Upper lobe of right lung (tissue), 1 donor: ENCODE measurements around the gene BMP10. TPM values are rescaled to one million over a fixed set of nuclear protein-coding genes. Genes with fewer than 3 reads are reported as not detected.

Experiments
- ATAC-seq: fragments of 200-7000 bp; cut with Tn5 transposase; one replicate; pipeline ENCODE4 v1.9.1; 2020; ENCODE audit warnings: mild to moderate bottlenecking, moderate library complexity
- DNase-seq: peaks from one replicate; pipeline ENCODE4 v3.0.0-alpha.2; 2020
- H3K27ac ChIP-seq: fragments of 200-600 bp; one replicate; pipeline ENCODE4 v1.8.0; 2022
- H3K27me3 ChIP-seq: fragments of 200-600 bp; one replicate; pipeline ENCODE4 v1.8.0; 2022; ENCODE audit warnings: mild to moderate bottlenecking
- H3K36me3 ChIP-seq: fragments of 200-600 bp; one replicate; pipeline ENCODE4 v1.8.0; 2022
- H3K4me1 ChIP-seq: fragments of 200-600 bp; one replicate; pipeline ENCODE4 v1.8.0; 2022
- H3K4me3 ChIP-seq: fragments of 200-600 bp; one replicate; pipeline ENCODE4 v1.8.0; 2022; ENCODE audit warnings: mild to moderate bottlenecking
- H3K9me3 ChIP-seq: fragments of 200-600 bp; one replicate; pipeline ENCODE4 v1.8.0; 2022
- CTCF ChIP-seq: fragments of 200-600 bp; IDR thresholded peaks from one replicate; pipeline ENCODE4 v1.8.0; 2022; ENCODE audit warnings: antibody characterized with exemption
- intact Hi-C: fragments of 100-400 bp; cut with DNase I; formaldehyde crosslinking; loops from one replicate; pipeline ENCODE4 v1.11.0; 2022
- total RNA-seq: library from RNA; stranded (reverse); fragmentation: NEBNext Ultra II Directional; extraction: Animal tissue kit (Norgen Biotek cat#: 25700); gene quantifications from one replicate; pipeline ENCODE4 v1.2.1, GENCODE V29; 2021
- donor health status: DM: no; HTN: yes; CAD: no; lungs with severe emphysema.

Gene BMP10
- total RNA-seq, 1 donor from 2014 or later = 1.4 TPM

- DNase-seq (no peak), ATAC-seq (no peak)
- no peaks in the 10 kb centered on the region for H3K9me3 ChIP-seq
- H3K4me1 ChIP-seq = no peaks in the 10 kb centered on the region
- intact Hi-C loops = no loop called here
- H3K36me3 ChIP-seq = no peaks in the 10 kb centered on the region
- H3K27ac ChIP-seq = no peak overlapping the region
- no peak overlapping the region for H3K4me3 ChIP-seq
- no peaks in the 10 kb centered on the region for H3K27me3 ChIP-seq
- TF ChIP-seq CTCF = no peak
These were observed 32.6 kb downstream of the BMP10 start for GRCh38 chr2:68838641-68839040.

- DNase-seq = no peak
- no peaks in the 10 kb centered on the region for H3K36me3 ChIP-seq
- TF ChIP-seq CTCF = no peak
- no peak overlapping the region for H3K27ac ChIP-seq
- H3K4me1 ChIP-seq = peaks cover under 1% of the 10 kb centered on the region
- intact Hi-C loops = no loop called here
- H3K27me3 ChIP-seq = no peaks in the 10 kb centered on the region
- H3K4me3 ChIP-seq = no peak overlapping the region
- ATAC-seq = no peak
- H3K9me3 ChIP-seq = no peaks in the 10 kb centered on the region
These were observed 33.3 kb downstream of the BMP10 start for GRCh38 chr2:68837861-68838341.

- intact Hi-C loops = no loop called here
- Histone ChIP-seq H3K27me3 (no peaks in the 10 kb centered on the region), H3K4me3 (no peak overlapping the region), H3K4me1 (peaks cover 6% of the 10 kb centered on the region), H3K36me3 (no peaks in the 10 kb centered on the region), H3K27ac (peak overlapping the region; percentile 3), H3K9me3 (no peaks in the 10 kb centered on the region)
- TF ChIP-seq CTCF = peak; percentile 78
- ATAC-seq (peak; percentile 89), DNase-seq (peak; percentile 92)
These were observed 33.9 kb downstream of the BMP10 start for GRCh38 chr2:68837164-68837860.

- H3K9me3 ChIP-seq = no peaks in the 10 kb centered on the region
- no peak overlapping the region for H3K27ac ChIP-seq
- H3K36me3 ChIP-seq = no peaks in the 10 kb centered on the region
- no peaks in the 10 kb centered on the region for H3K27me3 ChIP-seq
- no peak overlapping the region for H3K4me3 ChIP-seq
- no peak for DNase-seq
- intact Hi-C loops = no loop called here
- peaks cover 23% of the 10 kb centered on the region for H3K4me1 ChIP-seq
- no peak for TF ChIP-seq CTCF
- no peak for ATAC-seq
These were observed 35.6 kb downstream of the BMP10 start for GRCh38 chr2:68835621-68836020.

- peaks cover 31% of the 10 kb centered on the region for H3K4me1 ChIP-seq
These were observed 36.3 kb downstream of the BMP10 start for GRCh38 chr2:68834737-68835376.

More at GRCh38 chr2:68834737-68835376, 36.3 kb downstream of the BMP10 start:
- Histone ChIP-seq H3K9me3 (no peaks in the 10 kb centered on the region), H3K27me3 (no peaks in the 10 kb centered on the region), H3K4me3 (no peak overlapping the region), H3K27ac (peak overlapping the region; percentile 45), H3K36me3 (no peaks in the 10 kb centered on the region)
- DNase-seq = no peak
- ATAC-seq = peak; percentile 9
- intact Hi-C loops = no loop called here
- no peak for TF ChIP-seq CTCF
